Upper lobe of left lung (tissue), 6 donors: Measurements from ENCODE around the gene GDPGP1. TPM values are rescaled to one million over a fixed set of nuclear protein-coding genes. Genes with fewer than 3 reads are reported as not detected.

Source experiments
- ATAC-seq, 2 donors: fragments of 200-7000 bp; cut with Tn5 transposase; one replicate each; pipeline ENCODE4 v1.9.1; 2022; ENCODE audit warnings: mild to moderate bottlenecking in 2 of 2, moderate library complexity in 2 of 2; ENCODE audit not compliant: low FRiP score in 2 of 2
- DNase-seq, 2 donors: peaks; one replicate each; pipeline ENCODE4 v3.0.0-alpha.2; 2019 to 2020
- H3K27ac ChIP-seq, 4 donors: fragments of 200-600 bp; sonication (generic); one replicate each; pipeline ENCODE4 v1.5.1; 2016 to 2019
- H3K27me3 ChIP-seq, 4 donors: fragments of 200-600 bp; sonication (generic); one replicate each; pipeline ENCODE4 v1.5.1; 2017 to 2019
- H3K36me3 ChIP-seq, 4 donors: fragments of 200-600 bp; sonication (generic); one replicate each; pipeline ENCODE4 v1.5.1; 2016 to 2019
- H3K4me1 ChIP-seq, 4 donors: fragments of 200-600 bp; sonication (generic); one replicate each; pipeline ENCODE4 v1.5.1; 2018 to 2019
- H3K4me3 ChIP-seq, 4 donors: fragments of 200-600 bp; sonication (generic); one replicate each; pipeline ENCODE4 v1.5.1; 2017 to 2019; ENCODE audit warnings: mild to moderate bottlenecking in 2 of 4, moderate library complexity in 1 of 4
- H3K9me3 ChIP-seq, 4 donors: fragments of 200-600 bp; sonication (generic); one replicate each; pipeline ENCODE4 v1.5.1; 2018 to 2019
- CTCF ChIP-seq, 6 experiments: fragments of 450-650 bp in 4 of 6; fragments of 200-600 bp in 2 of 6; sonication (generic) in 2 of 6; IDR thresholded peaks; one replicate each; pipeline ENCODE4 v1.5.1; 2016 to 2019; ENCODE audit warnings: antibody characterized with exemption in 6 of 6
- EP300 ChIP-seq, 4 donors: sonication (generic); formaldehyde crosslinking; IDR thresholded peaks; one replicate each; pipeline ENCODE4 v1.5.1; 2017; ENCODE audit warnings: antibody characterized with exemption in 4 of 4, control low read depth in 2 of 4
- POLR2A ChIP-seq, 4 donors: fragments of 450-650 bp; IDR thresholded peaks; one replicate each; pipeline ENCODE4 v1.5.1; 2016 to 2017; ENCODE audit warnings: antibody characterized with exemption in 4 of 4, mild to moderate bottlenecking in 2 of 4
- POLR2AphosphoS5 ChIP-seq, 2 donors: sonication (generic); formaldehyde crosslinking; IDR thresholded peaks; one replicate each; pipeline ENCODE4 v1.5.1; 2017; ENCODE audit warnings: antibody characterized with exemption in 2 of 2
- WGBS, 2 donors: methylation state at CpG; one replicate each; pipeline ENCODE4 v1.1.5; 2017 to 2018; 5-methylcytosine and 5-hydroxymethylcytosine counted together
- total RNA-seq, 6 donors: library from RNA; depleted of rRNA in 4 of 6; stranded (reverse); fragments of >200 nt in 4 of 6; gene quantifications; one replicate each; pipeline versions ENCODE4 v1.1.0 to v1.2.1, GENCODE V29; 2016 to 2021
- donor health status: DM: no; HTN: no; CAD: no; lungs with moderate emphysema.
- donor health status: DM: no; HTN: yes; CAD: no; lungs with severe emphysema.

GDPGP1 gene
- total RNA-seq, 6 donors from 2014 or later, result 7.2 to 27.2 (median 10.3) TPM

GRCh38 chr15:90228960-90229359 is 5.0 kb upstream of the GDPGP1 start:
- ATAC-seq, result no peak
- no peak overlapping the region for H3K27ac ChIP-seq
- WGBS, 2 donors, result 89 to 97% methylated on average over 15 of the region's 15 CpGs
- no peak overlapping the region for H3K4me3 ChIP-seq
- peaks cover 27 to 49% (median 37%) of the 10 kb centered on the region in 4 donors for H3K4me1 ChIP-seq
- no peaks in the 10 kb centered on the region for H3K27me3 ChIP-seq
- TF ChIP-seq EP300 (IDR thresholded peaks at IDR 0.05), result no peak
- TF ChIP-seq POLR2AphosphoS5 (IDR thresholded peaks at IDR 0.05), result no peak
- no peak for TF ChIP-seq POLR2A (IDR thresholded peaks at IDR 0.05)
- TF ChIP-seq CTCF (IDR thresholded peaks at IDR 0.05), result no peak
- H3K36me3 ChIP-seq, result peaks cover 19 to 78% (median 63%) of the 10 kb centered on the region in 4 donors
- no peaks in the 10 kb centered on the region for H3K9me3 ChIP-seq
- no peak for DNase-seq

GRCh38 chr15:90230071-90230494 is 3.9 kb upstream of the GDPGP1 start:
- peaks cover 14 to 67% (median 51%) of the 10 kb centered on the region in 4 donors for H3K36me3 ChIP-seq
- H3K9me3 ChIP-seq, result no peaks in the 10 kb centered on the region
- WGBS, 2 donors, result 75 to 76% methylated on average over 12 of the region's 12 CpGs
- H3K4me1 ChIP-seq, result peaks cover 28 to 49% (median 43%) of the 10 kb centered on the region in 4 donors
- no peak for TF ChIP-seq CTCF (IDR thresholded peaks at IDR 0.05)
- no peak for TF ChIP-seq POLR2A (IDR thresholded peaks at IDR 0.05)
- TF ChIP-seq EP300 (IDR thresholded peaks at IDR 0.05), result no peak
- TF ChIP-seq POLR2AphosphoS5 (IDR thresholded peaks at IDR 0.05), result no peak
- DNase-seq (no peak), ATAC-seq (no peak)
- H3K27me3 ChIP-seq, result no peaks in the 10 kb centered on the region
- peak overlapping the region in 3 of 4 donors; percentile 42 to 97 (median 84) for H3K27ac ChIP-seq
- no peak overlapping the region for H3K4me3 ChIP-seq

- peaks cover 28 to 49% (median 44%) of the 10 kb centered on the region in 4 donors for H3K4me1 ChIP-seq
- peak overlapping the region in 1 of 4 donors; percentile 5 for H3K4me3 ChIP-seq
- H3K36me3 ChIP-seq, result peaks cover 14 to 62% (median 46%) of the 10 kb centered on the region in 4 donors
- no peaks in the 10 kb centered on the region for H3K9me3 ChIP-seq
- ATAC-seq, result no peak
- WGBS, 2 donors, result 87 to 91% methylated on average over 5 to 8 of the region's 8 CpGs
- TF ChIP-seq EP300 (IDR thresholded peaks at IDR 0.05) (no peak), POLR2AphosphoS5 (IDR thresholded peaks at IDR 0.05) (no peak), POLR2A (IDR thresholded peaks at IDR 0.05) (no peak), CTCF (IDR thresholded peaks at IDR 0.05) (no peak)
- peak overlapping the region; percentile 42 to 97 (median 86) for H3K27ac ChIP-seq
- no peak for DNase-seq
- no peaks in the 10 kb centered on the region for H3K27me3 ChIP-seq
These were observed 3.4 kb upstream of the GDPGP1 start for GRCh38 chr15:90230610-90231009.

GRCh38 chr15:90231028-90232017 is 2.7 kb upstream of the GDPGP1 start:
- ATAC-seq, result no peak
- Histone ChIP-seq H3K36me3 (peaks cover 14 to 55% (median 41%) of the 10 kb centered on the region in 4 donors), H3K4me1 (peaks cover 28 to 46% (median 42%) of the 10 kb centered on the region in 4 donors), H3K4me3 (peak overlapping the region in 1 of 4 donors; percentile 78), H3K27ac (peak overlapping the region; percentile 42 to 97 (median 86)), H3K27me3 (no peaks in the 10 kb centered on the region), H3K9me3 (no peaks in the 10 kb centered on the region)
- TF ChIP-seq CTCF (IDR thresholded peaks at IDR 0.05) (no peak), EP300 (IDR thresholded peaks at IDR 0.05) (no peak), POLR2AphosphoS5 (IDR thresholded peaks at IDR 0.05) (peak; percentile 33 to 48), POLR2A (IDR thresholded peaks at IDR 0.05) (peak in 2 of 4 donors; percentile 17 to 52)
- DNase-seq, result peak in 1 of 2 donors; percentile 80
- 57 to 58% methylated on average over 16 to 27 of the region's 27 CpGs for WGBS, 2 donors
